ENCODE measurements around the gene SNX10.

DNA sequence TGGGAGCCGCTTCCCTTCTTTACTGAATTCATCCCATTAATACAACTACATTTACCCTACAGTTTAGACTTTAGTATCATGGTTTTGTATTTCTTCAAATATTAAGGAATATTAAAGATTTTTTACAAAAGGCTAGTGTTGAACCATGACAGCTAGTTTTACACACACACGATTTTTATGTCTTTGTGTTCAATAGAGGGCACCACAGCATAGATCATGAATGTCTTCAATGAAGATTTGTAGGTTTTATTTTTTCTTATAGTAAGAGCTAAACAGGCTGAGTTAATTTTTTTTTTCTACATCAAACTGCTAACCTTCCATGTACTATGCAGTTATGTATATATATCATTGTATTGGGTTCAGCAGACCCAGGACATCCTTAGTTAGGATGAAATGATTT lies 76.9 kb downstream of the SNX10 start:
- TF ChIP-seq, protein P1, sequence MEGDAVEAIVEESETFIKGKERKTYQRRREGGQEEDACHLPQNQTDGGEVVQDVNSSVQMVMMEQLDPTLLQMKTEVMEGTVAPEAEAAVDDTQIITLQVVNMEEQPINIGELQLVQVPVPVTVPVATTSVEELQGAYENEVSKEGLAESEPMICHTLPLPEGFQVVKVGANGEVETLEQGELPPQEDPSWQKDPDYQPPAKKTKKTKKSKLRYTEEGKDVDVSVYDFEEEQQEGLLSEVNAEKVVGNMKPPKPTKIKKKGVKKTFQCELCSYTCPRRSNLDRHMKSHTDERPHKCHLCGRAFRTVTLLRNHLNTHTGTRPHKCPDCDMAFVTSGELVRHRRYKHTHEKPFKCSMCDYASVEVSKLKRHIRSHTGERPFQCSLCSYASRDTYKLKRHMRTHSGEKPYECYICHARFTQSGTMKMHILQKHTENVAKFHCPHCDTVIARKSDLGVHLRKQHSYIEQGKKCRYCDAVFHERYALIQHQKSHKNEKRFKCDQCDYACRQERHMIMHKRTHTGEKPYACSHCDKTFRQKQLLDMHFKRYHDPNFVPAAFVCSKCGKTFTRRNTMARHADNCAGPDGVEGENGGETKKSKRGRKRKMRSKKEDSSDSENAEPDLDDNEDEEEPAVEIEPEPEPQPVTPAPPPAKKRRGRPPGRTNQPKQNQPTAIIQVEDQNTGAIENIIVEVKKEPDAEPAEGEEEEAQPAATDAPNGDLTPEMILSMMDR (IDR thresholded peaks at IDR 0.05), result no peak
- TF ChIP-seq POLR2A (IDR thresholded peaks at IDR 0.05), result no peak
- TF ChIP-seq POLR2AphosphoS5 (IDR thresholded peaks at IDR 0.05), result no peak
